ENCODE measurements around the gene PLA2G1B.

The PLA2G1B gene

DNA sequence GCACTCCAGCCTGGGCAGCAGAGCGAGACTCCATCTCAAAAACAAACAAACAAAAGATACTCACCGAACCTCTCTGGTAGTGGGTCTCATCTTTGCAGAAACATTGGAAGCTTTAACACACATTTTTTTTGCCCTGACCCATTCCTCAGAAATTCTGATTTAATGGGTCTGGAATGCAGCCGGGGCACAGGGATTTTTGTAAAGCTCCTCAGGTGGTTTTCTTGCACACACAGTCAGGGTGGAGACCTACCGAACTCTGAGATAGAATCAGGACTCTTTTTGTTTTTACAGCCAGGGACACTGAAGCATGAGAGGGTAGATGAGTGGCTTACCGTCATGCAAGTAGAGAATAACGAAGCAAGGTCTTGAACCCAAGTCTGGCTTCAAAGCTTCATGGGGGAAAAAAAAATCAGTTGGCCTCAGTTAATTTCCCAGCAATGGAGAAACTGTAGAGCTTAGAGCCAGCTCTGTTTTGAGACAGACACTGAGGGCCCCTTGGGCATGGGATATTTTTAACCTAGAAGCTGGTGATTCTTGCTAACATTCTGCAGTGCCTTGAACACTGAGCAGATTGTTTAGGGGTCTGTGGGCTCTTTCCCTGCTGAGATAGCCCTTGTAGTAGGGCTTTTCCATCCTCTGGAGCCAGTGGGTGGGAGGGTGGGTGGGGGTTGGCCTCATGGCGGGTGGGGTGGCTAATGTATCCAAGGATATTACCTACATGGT is 40.6 kb downstream of the PLA2G1B start:
- Histone ChIP-seq H3K27me3 (no peaks in the 10 kb centered on the region), H3K4me1 (no peaks in the 10 kb centered on the region), H3K36me3 (no peaks in the 10 kb centered on the region), H3K4me3 (ENCODE audit: low read depth, low read length) (no peak overlapping the region), H3K9me3 (no peaks in the 10 kb centered on the region)
- no peak for DNase-seq
- TF ChIP-seq, protein P1, sequence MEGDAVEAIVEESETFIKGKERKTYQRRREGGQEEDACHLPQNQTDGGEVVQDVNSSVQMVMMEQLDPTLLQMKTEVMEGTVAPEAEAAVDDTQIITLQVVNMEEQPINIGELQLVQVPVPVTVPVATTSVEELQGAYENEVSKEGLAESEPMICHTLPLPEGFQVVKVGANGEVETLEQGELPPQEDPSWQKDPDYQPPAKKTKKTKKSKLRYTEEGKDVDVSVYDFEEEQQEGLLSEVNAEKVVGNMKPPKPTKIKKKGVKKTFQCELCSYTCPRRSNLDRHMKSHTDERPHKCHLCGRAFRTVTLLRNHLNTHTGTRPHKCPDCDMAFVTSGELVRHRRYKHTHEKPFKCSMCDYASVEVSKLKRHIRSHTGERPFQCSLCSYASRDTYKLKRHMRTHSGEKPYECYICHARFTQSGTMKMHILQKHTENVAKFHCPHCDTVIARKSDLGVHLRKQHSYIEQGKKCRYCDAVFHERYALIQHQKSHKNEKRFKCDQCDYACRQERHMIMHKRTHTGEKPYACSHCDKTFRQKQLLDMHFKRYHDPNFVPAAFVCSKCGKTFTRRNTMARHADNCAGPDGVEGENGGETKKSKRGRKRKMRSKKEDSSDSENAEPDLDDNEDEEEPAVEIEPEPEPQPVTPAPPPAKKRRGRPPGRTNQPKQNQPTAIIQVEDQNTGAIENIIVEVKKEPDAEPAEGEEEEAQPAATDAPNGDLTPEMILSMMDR (IDR thresholded peaks at IDR 0.05; ENCODE audit: low read depth, low read length) = no peak

DNA sequence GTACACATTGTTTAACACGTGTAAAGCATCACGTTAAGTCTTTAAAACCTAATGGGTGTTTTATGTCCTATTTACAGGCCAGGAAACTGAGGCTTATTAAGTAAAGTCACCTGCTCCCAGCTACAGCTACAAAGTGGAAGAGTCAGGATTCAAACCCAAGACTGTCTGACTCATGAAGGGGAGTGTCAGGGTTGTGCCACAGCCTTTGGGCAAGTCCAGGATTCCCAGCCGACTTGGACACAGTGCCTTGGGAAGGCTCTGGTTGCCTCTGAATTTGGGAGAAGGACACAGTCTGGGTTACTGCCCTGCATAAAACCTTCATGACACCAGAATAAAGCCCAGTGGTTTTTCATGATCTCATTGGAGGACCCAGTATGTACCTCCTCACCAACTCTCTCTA is 43.2 kb downstream of the PLA2G1B start:
- Histone ChIP-seq H3K4me1 (no peaks in the 10 kb centered on the region), H3K36me3 (no peaks in the 10 kb centered on the region), H3K4me3 (ENCODE audit: low read depth, low read length) (no peak overlapping the region), H3K9me3 (no peaks in the 10 kb centered on the region), H3K27me3 (no peaks in the 10 kb centered on the region)
- TF ChIP-seq, protein P1 (IDR thresholded peaks at IDR 0.05; ENCODE audit: low read depth, low read length) = no peak
- no peak for DNase-seq

DNA sequence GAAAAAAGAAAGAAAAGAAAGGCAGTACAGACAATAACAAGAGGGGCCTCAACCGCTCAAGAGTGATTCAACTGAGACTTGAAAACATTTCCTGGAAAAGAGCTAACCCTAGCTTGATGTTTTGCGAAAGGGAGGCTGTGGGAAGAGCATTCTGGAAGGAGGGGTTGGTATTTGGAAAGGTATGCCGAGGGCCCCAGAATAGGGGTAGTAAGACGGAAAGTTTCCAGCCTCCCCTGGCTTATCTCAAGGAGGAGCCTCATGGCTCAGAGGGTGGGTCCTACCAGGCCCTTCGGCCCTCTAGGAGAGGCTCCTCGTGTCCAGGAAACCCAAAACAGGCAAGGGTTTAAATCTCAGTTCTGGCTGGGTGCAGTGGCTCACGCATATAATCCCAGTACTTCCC is 44.3 kb downstream of the PLA2G1B start:
- DNase-seq = no peak
- H3K9me3 ChIP-seq = no peaks in the 10 kb centered on the region
- no peaks in the 10 kb centered on the region for H3K27me3 ChIP-seq
- TF ChIP-seq, protein P1 (IDR thresholded peaks at IDR 0.05; ENCODE audit: low read depth, low read length) = no peak
- no peaks in the 10 kb centered on the region for H3K4me1 ChIP-seq
- H3K36me3 ChIP-seq = no peaks in the 10 kb centered on the region
- no peak overlapping the region for H3K4me3 ChIP-seq (ENCODE audit: low read depth, low read length)

DNA sequence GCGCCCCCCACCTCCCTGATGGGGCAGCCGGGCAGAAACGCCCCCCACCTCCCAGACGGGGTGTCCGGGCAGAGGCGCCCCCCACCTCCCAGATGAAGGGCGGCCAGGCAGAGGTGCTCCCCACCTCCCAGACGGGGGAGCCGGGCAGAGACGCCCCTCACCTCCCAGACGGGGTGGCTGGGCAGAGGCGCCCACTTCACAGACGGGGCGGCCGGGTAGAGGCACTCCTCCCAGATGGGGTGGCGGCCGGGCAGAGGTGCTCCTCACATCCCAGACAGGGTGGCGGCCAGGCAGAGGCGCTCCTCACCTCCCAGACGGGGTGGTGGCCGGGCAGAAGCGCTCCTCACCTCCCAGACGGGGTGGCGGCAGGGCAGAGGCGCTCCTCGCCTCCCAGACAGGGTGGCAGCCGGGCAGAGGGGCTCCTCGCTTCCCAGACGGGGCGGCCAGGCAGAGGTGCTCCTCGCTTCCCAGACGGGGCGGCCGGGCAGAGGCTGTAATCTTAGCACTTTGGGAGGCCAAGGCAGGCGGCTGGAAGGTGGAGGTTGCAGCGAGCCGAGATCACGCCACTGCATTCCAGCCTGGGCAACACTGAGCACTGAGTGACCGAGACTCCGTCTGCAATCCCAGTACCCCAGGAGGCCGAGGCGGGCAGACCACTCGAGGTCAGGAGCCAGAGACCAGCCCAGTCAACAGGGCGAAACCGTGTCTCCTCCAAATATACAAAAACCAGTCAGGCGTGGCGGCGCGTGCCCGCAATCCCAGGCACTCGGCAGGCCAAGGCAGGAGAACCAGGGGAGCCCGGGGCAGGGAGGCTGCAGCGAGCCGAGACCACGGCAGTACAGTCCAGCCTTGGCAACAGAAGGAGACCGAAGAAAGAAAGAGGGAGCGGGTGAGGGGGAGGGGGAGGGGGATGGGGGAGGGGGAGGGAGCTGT is 49.2 kb downstream of the PLA2G1B start:
- H3K9me3 ChIP-seq = no peaks in the 10 kb centered on the region
- no peaks in the 10 kb centered on the region for H3K4me1 ChIP-seq
- no peaks in the 10 kb centered on the region for H3K27me3 ChIP-seq
- no peak for DNase-seq
- TF ChIP-seq, protein P1 (IDR thresholded peaks at IDR 0.05; ENCODE audit: low read depth, low read length) = no peak
- H3K4me3 ChIP-seq (ENCODE audit: low read depth, low read length) = no peak overlapping the region
- H3K36me3 ChIP-seq = no peaks in the 10 kb centered on the region

DNA sequence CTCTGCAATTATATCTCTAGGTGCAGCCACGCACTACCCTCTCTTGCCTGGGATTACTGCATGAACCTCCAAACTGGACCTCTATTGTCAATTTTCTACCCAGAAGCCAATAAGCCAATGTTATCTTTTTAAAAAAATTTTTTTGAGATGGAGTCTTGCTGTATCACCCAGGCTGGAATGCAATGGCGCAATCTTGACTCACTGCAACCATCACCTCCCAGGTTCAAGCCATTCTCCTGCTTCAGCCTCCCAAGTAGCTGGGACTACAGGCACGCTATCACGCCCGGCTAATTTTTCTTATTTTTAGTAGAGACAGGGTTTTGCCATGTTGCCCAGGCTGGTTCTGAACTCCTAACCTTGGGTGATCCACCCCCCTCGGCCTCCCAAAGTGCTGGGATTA is 50.8 kb downstream of the PLA2G1B start:
- Histone ChIP-seq H3K4me1 (no peaks in the 10 kb centered on the region), H3K36me3 (no peaks in the 10 kb centered on the region), H3K4me3 (ENCODE audit: low read depth, low read length) (no peak overlapping the region), H3K9me3 (no peaks in the 10 kb centered on the region), H3K27me3 (no peaks in the 10 kb centered on the region)
- DNase-seq = no peak
- TF ChIP-seq, protein P1 (IDR thresholded peaks at IDR 0.05; ENCODE audit: low read depth, low read length) = no peak

All from BE2C (cell line).